DMS 273 (cell line): ENCODE results near the gene ALG14.

Experiments
- DNase-seq: peaks from one replicate; lab custom pipeline; 2025; ENCODE audit not compliant: unreplicated experiment; lab: John Stamatoyannopoulos, UW

ALG14 gene

GRCh38 chr1:94934551-94934950 lies 138.2 kb downstream of the ALG14 start:
- no peak for DNase-seq

- no peak for DNase-seq
Measured at GRCh38 chr1:94931254-94931841, 141.4 kb downstream of the ALG14 start.

GRCh38 chr1:94929351-94930217 lies 143.2 kb downstream of the ALG14 start:
- DNase-seq, result peak; percentile 8

- DNase-seq, result no peak
Measured at GRCh38 chr1:94928293-94928939, 144.3 kb downstream of the ALG14 start.

GRCh38 chr1:94927405-94928175 lies 145.2 kb downstream of the ALG14 start:
- DNase-seq, result peak; percentile 68

GRCh38 chr1:94926915-94927404 lies 145.8 kb downstream of the ALG14 start, which contains the start of gene CNN3:
Gene CNN3 (minus strand): TSS chr1:94927110. CDS start chr1:94926894, 216 bp downstream.
- peak; percentile 96 for DNase-seq

GRCh38 chr1:94926126-94926914 lies 146.4 kb downstream of the ALG14 start:
- DNase-seq, result peak; percentile 82

- DNase-seq, result peak; percentile 87
Measured at GRCh38 chr1:94925561-94926125, 147.1 kb downstream of the ALG14 start.

GRCh38 chr1:94925004-94925403 lies 147.7 kb downstream of the ALG14 start:
- peak; percentile 74 for DNase-seq
